Adipose tissue (tissue), 3 donors: ENCODE data around the gene DPH7. TPM values are rescaled to one million over a fixed set of nuclear protein-coding genes. Genes with fewer than 3 reads are reported as not detected.
"Not testable (repeated sequence)": the region's sequence is repeated elsewhere in the genome, so short reads cannot be mapped to it uniquely, and the experiment has no call there.

Experiments
- H3K27ac ChIP-seq: one replicate; pipeline ENCODE4 v1.5.1; 2013; ENCODE audit warnings: low read depth, low read length
- WGBS, 3 donors: extraction: QIAGEN DNeasy Blood & Tissue Kit; methylation state at CpG; one replicate each; pipeline ENCODE4 v1.1.7; 2013; 5-methylcytosine and 5-hydroxymethylcytosine counted together
- polyA plus RNA-seq, 3 donors: library from polyadenylated mRNA; stranded (reverse); fragments of 200-250 nt; gene quantifications; one replicate each; pipeline ENCODE4 v1.2.3, GENCODE V29; 2013
- donor health status: healthy with polysubstance abuse.
- donor health status: Bipolar disorder and iron deficiency.
- donor health status: healthy.

DPH7 gene
- polyA plus RNA-seq, 3 donors = 12.8 to 33.4 (median 19.2) TPM

- H3K27ac ChIP-seq = no peak overlapping the region
- 80 to 87% (median 84%) methylated on average over 24 of the region's 24 CpGs for WGBS, 3 donors
These were observed 22.5 kb downstream of the DPH7 start for GRCh38 chr9:137556069-137556838.

- H3K27ac ChIP-seq = no peak overlapping the region
- 88 to 92% (median 88%) methylated on average over 10 of the region's 10 CpGs for WGBS, 3 donors
These were observed 23.5 kb downstream of the DPH7 start for GRCh38 chr9:137555179-137555578.

- no peak overlapping the region for H3K27ac ChIP-seq
- WGBS, 3 donors = 82 to 90% (median 86%) methylated on average over 1 of the region's 1 CpG
These were observed 24.4 kb downstream of the DPH7 start for GRCh38 chr9:137554349-137554748.

GRCh38 chr9:137553654-137554053 is 25.1 kb downstream of the DPH7 start:
- 90 to 93% (median 93%) methylated on average over 10 of the region's 10 CpGs for WGBS, 3 donors
- not testable (repeated sequence) for H3K27ac ChIP-seq

GRCh38 chr9:137552022-137552768 is 26.5 kb downstream of the DPH7 start:
- WGBS, 3 donors = 6 to 12% (median 12%) methylated on average over 50 to 58 of the region's 58 CpGs
- H3K27ac ChIP-seq = no peak overlapping the region

- H3K27ac ChIP-seq = no peak within 1 kb of the TSS
- WGBS, 3 donors = 0% methylated on average over 76 to 88 of the region's 106 CpGs
These were observed 27.3 kb downstream of the DPH7 start, which contains the start of gene MRPL41 for GRCh38 chr9:137551264-137552021. Gene MRPL41, plus strand, starts transcription at chr9:137551879. Its CDS starts 203 bp downstream, at chr9:137552082.

- 0 to 3% (median 1%) methylated on average over 9 to 17 of the region's 17 CpGs for WGBS, 3 donors
- H3K27ac ChIP-seq = not testable (repeated sequence)
These were observed 27.8 kb downstream of the DPH7 start for GRCh38 chr9:137550958-137551263.

GRCh38 chr9:137550231-137550621 is 28.5 kb downstream of the DPH7 start, which contains the start of gene PNPLA7:
Gene PNPLA7, minus strand, starts transcription at chr9:137550402. Its CDS starts 205 bp downstream, at chr9:137550197.
- WGBS, 3 donors = 1 to 4% (median 2%) methylated on average over 12 to 13 of the region's 13 CpGs
- H3K27ac ChIP-seq = no peak within 1 kb of the TSS

- H3K27ac ChIP-seq = no peak overlapping the region
- WGBS, 3 donors = 64 to 87% (median 82%) methylated on average over 23 of the region's 23 CpGs
These were observed 30.8 kb downstream of the DPH7 start for GRCh38 chr9:137547687-137548543.

- H3K27ac ChIP-seq = no peak overlapping the region
- WGBS, 3 donors = 61 to 82% (median 72%) methylated on average over 10 of the region's 10 CpGs
These were observed 33.6 kb downstream of the DPH7 start for GRCh38 chr9:137545123-137545522.

GRCh38 chr9:137544176-137544760 is 34.5 kb downstream of the DPH7 start:
- 72 to 88% (median 82%) methylated on average over 12 of the region's 12 CpGs for WGBS, 3 donors

GRCh38 chr9:137543237-137543963 is 35.3 kb downstream of the DPH7 start:
- H3K27ac ChIP-seq = no peak overlapping the region
- 91 to 93% (median 92%) methylated on average over 25 of the region's 25 CpGs for WGBS, 3 donors

More at GRCh38 chr9:137544176-137544760, 34.5 kb downstream of the DPH7 start:
- no peak overlapping the region for H3K27ac ChIP-seq

- H3K27ac ChIP-seq = no peak overlapping the region
- 91 to 94% (median 94%) methylated on average over 20 of the region's 20 CpGs for WGBS, 3 donors
These were observed 36.2 kb downstream of the DPH7 start for GRCh38 chr9:137542486-137542885.

GRCh38 chr9:137540536-137540935 is 38.2 kb downstream of the DPH7 start:
- no peak overlapping the region for H3K27ac ChIP-seq
- WGBS, 3 donors = 91 to 93% (median 93%) methylated on average over 18 of the region's 18 CpGs

GRCh38 chr9:137538058-137538457 is 40.7 kb downstream of the DPH7 start:
- no peak overlapping the region for H3K27ac ChIP-seq
- WGBS, 3 donors = 94 to 97% (median 97%) methylated on average over 16 of the region's 16 CpGs

- not testable (repeated sequence) for H3K27ac ChIP-seq
- WGBS, 3 donors = 49 to 80% (median 53%) methylated on average over 16 of the region's 16 CpGs
These were observed 42.1 kb downstream of the DPH7 start for GRCh38 chr9:137536594-137537131.

GRCh38 chr9:137535120-137535428 is 43.7 kb downstream of the DPH7 start:
- no peak overlapping the region for H3K27ac ChIP-seq
